Neural cell (in vitro differentiated cells): ENCODE data around the gene WDFY1.

Source experiments
- EP300 ChIP-seq: fragments of 450-650 bp; conservative IDR thresholded peaks from 2 replicates; pipeline ENCODE4 v1.6.1; 2014; ENCODE audit warnings: antibody characterized with exemption, mild to moderate bottlenecking, moderate library complexity; ENCODE audit not compliant: poor library complexity, severe bottlenecking
- EZH2 ChIP-seq: fragments of 200-600, 300-800 bp; shearing (Covaris generic), sonication (generic); IDR thresholded peaks from 2 replicates; pipeline ENCODE4 v1.6.1; 2014; ENCODE audit warnings: antibody characterized with exemption, low read length, borderline replicate concordance, mild to moderate bottlenecking; ENCODE audit not compliant: insufficient read depth, poor library complexity, severe bottlenecking
- MXI1 ChIP-seq: fragments of 450-650 bp; conservative IDR thresholded peaks from 2 replicates; pipeline ENCODE4 v1.6.1; 2014; ENCODE audit warnings: antibody characterized with exemption, mild to moderate bottlenecking; ENCODE audit not compliant: poor library complexity, severe bottlenecking
- SMC3 ChIP-seq: fragments of 450-650 bp; conservative IDR thresholded peaks from 2 replicates; pipeline ENCODE4 v1.6.1; 2014; ENCODE audit warnings: antibody characterized with exemption, mild to moderate bottlenecking, moderate library complexity; ENCODE audit not compliant: poor library complexity
- TF ChIP-seq, protein P1 (sequence below): fragments of 450-650 bp; IDR thresholded peaks from 2 replicates; pipeline ENCODE4 v1.5.1; 2014; ENCODE audit warnings: antibody characterized with exemption, mild to moderate bottlenecking, moderate library complexity; ENCODE audit not compliant: poor library complexity, severe bottlenecking

DNA sequence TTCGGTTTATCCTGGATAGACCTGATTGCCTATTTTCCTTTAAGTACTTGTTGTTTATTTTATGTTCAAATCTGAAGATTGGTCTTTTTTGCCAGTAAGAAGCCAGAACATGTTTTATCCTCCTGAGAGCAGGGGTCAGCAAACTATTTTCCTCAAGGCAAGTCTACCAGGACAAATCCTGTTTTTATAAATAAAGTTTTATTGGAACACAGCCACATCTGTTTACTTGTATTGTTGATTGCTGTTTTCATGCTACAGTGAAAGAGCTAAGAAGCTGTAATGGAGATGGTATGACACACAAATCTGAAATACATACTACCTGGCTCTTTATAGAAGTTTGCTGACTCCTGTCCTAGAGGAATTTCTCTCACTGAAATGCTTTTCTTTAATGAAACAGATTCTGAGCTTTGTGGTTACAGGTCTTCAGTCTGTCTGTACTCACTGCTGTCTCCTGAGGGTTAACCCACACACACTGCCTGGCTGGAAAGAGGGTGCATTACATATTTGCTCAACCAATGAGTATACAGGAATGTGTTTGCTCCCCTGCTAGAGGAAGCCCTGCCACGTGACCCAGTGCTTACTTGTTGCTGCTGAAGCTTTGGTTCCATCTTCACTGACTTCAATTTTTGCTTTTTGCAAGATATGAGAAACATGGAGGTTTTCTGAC, 34.7 kb upstream of the WDFY1 start:
- TF ChIP-seq, protein P1, sequence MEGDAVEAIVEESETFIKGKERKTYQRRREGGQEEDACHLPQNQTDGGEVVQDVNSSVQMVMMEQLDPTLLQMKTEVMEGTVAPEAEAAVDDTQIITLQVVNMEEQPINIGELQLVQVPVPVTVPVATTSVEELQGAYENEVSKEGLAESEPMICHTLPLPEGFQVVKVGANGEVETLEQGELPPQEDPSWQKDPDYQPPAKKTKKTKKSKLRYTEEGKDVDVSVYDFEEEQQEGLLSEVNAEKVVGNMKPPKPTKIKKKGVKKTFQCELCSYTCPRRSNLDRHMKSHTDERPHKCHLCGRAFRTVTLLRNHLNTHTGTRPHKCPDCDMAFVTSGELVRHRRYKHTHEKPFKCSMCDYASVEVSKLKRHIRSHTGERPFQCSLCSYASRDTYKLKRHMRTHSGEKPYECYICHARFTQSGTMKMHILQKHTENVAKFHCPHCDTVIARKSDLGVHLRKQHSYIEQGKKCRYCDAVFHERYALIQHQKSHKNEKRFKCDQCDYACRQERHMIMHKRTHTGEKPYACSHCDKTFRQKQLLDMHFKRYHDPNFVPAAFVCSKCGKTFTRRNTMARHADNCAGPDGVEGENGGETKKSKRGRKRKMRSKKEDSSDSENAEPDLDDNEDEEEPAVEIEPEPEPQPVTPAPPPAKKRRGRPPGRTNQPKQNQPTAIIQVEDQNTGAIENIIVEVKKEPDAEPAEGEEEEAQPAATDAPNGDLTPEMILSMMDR, result no peak
- no peak for TF ChIP-seq EP300
- no peak for TF ChIP-seq EZH2
- no peak for TF ChIP-seq MXI1
- no peak for TF ChIP-seq SMC3
